ENCODE data around the gene TMC3.
"Not testable (repeated sequence)": the region's sequence is repeated elsewhere in the genome, so short reads cannot be mapped to it uniquely, and the experiment has no call there.

Gene TMC3

GRCh38 chr15:81373775-81374395 lies at the start of gene TMC3:
Gene TMC3, minus strand, starts transcription at chr15:81374213. Its CDS starts 136 bp downstream, at chr15:81374077.
- no peak for DNase-seq (ENCODE audit: low read depth in 2 of 2)

- DNase-seq (ENCODE audit: low read depth in 2 of 2) = no peak
Measured at GRCh38 chr15:81421461-81421860, 47.4 kb upstream of the TMC3 start.

- DNase-seq (ENCODE audit: low read depth in 2 of 2) = no peak
Measured at GRCh38 chr15:81419332-81419943, 45.4 kb upstream of the TMC3 start.

GRCh38 chr15:81418891-81419290 lies 44.9 kb upstream of the TMC3 start:
- DNase-seq (ENCODE audit: low read depth in 2 of 2) = no peak

GRCh38 chr15:81418444-81418843 lies 44.4 kb upstream of the TMC3 start:
- DNase-seq (ENCODE audit: low read depth in 2 of 2) = no peak

GRCh38 chr15:81414274-81414968 lies 40.4 kb upstream of the TMC3 start:
- not testable (repeated sequence) for DNase-seq (ENCODE audit: low read depth in 2 of 2)

- DNase-seq (ENCODE audit: low read depth in 2 of 2) = no peak
Measured at GRCh38 chr15:81413851-81414250, 39.8 kb upstream of the TMC3 start.

GRCh38 chr15:81411969-81412633 lies 38.1 kb upstream of the TMC3 start:
- no peak for DNase-seq (ENCODE audit: low read depth in 2 of 2)

- no peak for DNase-seq (ENCODE audit: low read depth in 2 of 2)
Measured at GRCh38 chr15:81411051-81411450, 37.0 kb upstream of the TMC3 start.

GRCh38 chr15:81410318-81410753 lies 36.3 kb upstream of the TMC3 start:
- peak in 1 of 2 donors; percentile 5 for DNase-seq (ENCODE audit: low read depth in 2 of 2)

GRCh38 chr15:81407718-81408117 lies 33.7 kb upstream of the TMC3 start:
- no peak for DNase-seq (ENCODE audit: low read depth in 2 of 2)

- no peak for DNase-seq (ENCODE audit: low read depth in 2 of 2)
Measured at GRCh38 chr15:81407176-81407575, 33.2 kb upstream of the TMC3 start.

GRCh38 chr15:81400640-81401236 lies 26.7 kb upstream of the TMC3 start:
- peak in 1 of 2 donors; percentile 16 for DNase-seq (ENCODE audit: low read depth in 2 of 2)

- DNase-seq (ENCODE audit: low read depth in 2 of 2) = no peak
Measured at GRCh38 chr15:81398910-81399551, 25.0 kb upstream of the TMC3 start.

GRCh38 chr15:81398456-81398855 lies 24.4 kb upstream of the TMC3 start:
- no peak for DNase-seq (ENCODE audit: low read depth in 2 of 2)

- DNase-seq (ENCODE audit: low read depth in 2 of 2) = no peak
Measured at GRCh38 chr15:81394603-81395002, 20.6 kb upstream of the TMC3 start.

- DNase-seq (ENCODE audit: low read depth in 2 of 2) = no peak
Measured at GRCh38 chr15:81391657-81392056, 17.6 kb upstream of the TMC3 start.

- no peak for DNase-seq (ENCODE audit: low read depth in 2 of 2)
Measured at GRCh38 chr15:81388436-81388770, 14.4 kb upstream of the TMC3 start.

- no peak for DNase-seq (ENCODE audit: low read depth in 2 of 2)
Measured at GRCh38 chr15:81387621-81388435, 13.8 kb upstream of the TMC3 start.

GRCh38 chr15:81386947-81387346 lies 12.9 kb upstream of the TMC3 start:
- DNase-seq (ENCODE audit: low read depth in 2 of 2) = no peak

- DNase-seq (ENCODE audit: low read depth in 2 of 2) = no peak
Measured at GRCh38 chr15:81385721-81386076, 11.7 kb upstream of the TMC3 start.

All from stimulated activated CD4-positive, alpha-beta T cell treated with anti-CD3 and anti-CD28 coated beads, Interleukin-1b, Interleukin-23, amount 100 ng/mL, for 4 hours (primary cell).